ENCODE data around the gene SCARB1.
"Not testable (repeated sequence)": the region's sequence is repeated elsewhere in the genome, so short reads cannot be mapped to it uniquely, and the experiment has no call there.

The SCARB1 gene

DNA sequence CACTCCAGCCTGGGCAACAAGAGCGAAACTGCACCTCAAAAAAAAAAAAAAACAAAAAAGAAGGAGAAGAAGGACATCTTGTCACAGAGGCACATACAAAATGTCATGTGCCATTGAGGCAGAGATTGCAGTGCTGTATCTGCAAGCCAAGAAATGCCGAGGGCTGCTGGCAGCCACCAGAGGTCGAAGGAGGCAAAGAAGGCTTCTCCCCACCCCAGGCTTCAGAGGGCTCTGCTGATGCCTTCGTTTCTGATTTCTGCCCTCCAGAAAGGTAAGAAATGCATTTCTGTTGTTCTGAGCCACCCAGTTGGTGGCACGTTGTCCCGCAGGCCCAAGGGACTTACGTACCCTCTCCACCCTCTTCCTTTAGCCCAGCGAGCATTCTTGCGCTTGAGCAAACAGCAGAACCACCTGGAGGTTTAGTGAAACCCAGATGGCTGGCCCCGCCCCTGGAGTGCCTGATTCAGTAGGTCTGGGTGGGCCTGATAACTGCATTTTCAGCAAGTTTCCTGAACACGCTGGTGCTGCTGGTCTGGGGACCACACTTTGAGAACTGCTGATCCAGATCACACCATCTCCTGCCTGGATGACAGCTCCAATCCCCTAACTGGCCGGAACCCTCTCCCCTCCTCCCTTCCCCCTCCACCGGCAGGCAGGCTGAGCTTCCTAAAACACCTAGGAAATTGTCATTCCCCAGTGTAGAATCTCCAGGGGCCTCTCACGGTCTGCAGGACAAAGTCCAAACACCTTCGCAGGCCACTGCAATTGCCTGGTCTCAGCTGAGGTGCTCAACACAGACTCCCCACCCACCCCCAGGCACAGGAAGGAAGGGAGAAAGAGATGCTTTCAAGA, 21.1 kb upstream of the SCARB1 start:
- no peak for DNase-seq (ENCODE audit: low spot score)

DNA sequence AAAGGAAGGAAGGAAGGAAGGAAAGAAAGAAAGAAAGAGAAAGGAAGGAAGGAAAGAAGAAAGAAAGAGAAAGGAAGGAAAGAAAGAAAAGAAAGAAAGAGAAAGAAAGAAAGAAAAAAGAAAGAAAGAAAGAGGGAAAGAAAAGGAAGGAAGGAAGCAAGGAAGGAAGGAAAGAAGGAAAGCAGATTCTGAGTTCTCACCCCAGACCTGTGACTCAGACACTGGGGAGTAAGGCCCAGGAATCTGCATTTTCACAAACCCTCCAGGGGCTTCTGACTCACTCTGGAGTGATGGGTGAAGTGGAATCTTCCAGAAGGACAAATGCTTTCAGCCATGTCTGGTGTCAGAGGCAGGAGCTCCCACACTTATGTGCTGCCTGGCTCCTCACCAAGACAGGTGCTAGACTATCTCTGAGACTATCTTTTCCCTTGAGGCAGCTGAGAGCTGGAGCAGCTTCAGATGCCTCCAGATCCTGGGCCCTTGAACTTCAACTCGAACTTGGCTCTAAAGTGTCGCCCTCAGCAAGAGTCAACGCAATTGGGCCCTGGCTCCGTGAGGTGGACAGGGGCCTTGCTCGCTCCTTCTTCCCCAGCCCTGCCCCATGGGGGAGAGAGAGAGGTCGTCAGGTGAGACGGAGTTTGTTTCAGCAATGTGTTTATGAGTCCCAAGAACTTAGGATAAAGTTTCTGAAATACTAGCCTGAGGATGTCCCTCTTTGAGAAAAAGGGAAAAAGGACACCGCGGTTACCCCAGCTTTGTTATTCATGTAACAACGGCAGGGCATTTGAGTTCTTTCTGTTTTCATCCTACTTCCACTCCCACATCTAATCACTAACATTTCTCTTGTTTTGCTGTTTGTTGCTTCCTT, 19.8 kb upstream of the SCARB1 start:
- no peak for DNase-seq (ENCODE audit: low spot score)

GRCh38 chr12:124881123-124881522, 17.5 kb upstream of the SCARB1 start:
- no peak for DNase-seq (ENCODE audit: low spot score)

GRCh38 chr12:124880335-124880734, 16.7 kb upstream of the SCARB1 start:
- DNase-seq (ENCODE audit: low spot score): not testable (repeated sequence)

DNA sequence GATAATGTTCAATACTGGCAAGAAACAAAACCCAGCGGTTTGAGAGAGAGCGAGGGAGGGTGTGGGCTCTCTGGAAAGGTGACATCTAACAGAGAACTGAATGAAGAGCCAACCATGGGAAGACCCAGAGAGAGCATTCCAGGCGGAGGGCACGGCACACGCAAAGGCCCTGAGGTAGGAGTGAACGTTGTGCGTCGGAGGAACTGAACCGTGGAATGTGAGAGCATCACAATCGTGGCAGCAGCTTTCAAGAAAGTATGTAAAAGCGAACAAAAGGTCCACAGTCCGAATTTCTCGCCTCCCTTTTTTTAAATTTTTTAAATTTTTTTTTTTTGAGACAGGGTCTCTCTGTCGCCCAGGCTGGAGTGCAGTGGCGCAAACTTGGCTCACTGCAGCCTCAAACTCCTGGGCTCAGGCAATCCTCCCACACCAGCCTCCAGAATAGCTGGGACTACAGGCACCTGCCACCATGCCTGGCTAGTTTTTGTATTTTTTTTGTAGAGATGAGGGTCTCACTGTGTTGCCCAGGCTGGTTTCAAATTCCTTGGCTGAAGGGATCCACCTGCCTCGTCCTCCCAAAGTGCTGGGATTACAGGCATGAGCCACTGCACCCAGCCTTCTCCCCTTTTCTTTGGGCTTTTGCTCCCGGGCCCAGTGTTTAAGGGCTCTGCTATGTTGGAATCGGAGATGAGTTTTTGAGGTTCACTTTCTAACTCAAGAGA, 15.3 kb upstream of the SCARB1 start:
- DNase-seq (ENCODE audit: low spot score): no peak

- no peak for DNase-seq (ENCODE audit: low spot score)
These were observed 13.8 kb upstream of the SCARB1 start for GRCh38 chr12:124877423-124877822.

GRCh38 chr12:124876171-124876570, 12.5 kb upstream of the SCARB1 start:
- DNase-seq (ENCODE audit: low spot score): no peak

- DNase-seq (ENCODE audit: low spot score): no peak
These were observed 12.1 kb upstream of the SCARB1 start for GRCh38 chr12:124875803-124876132.

DNA sequence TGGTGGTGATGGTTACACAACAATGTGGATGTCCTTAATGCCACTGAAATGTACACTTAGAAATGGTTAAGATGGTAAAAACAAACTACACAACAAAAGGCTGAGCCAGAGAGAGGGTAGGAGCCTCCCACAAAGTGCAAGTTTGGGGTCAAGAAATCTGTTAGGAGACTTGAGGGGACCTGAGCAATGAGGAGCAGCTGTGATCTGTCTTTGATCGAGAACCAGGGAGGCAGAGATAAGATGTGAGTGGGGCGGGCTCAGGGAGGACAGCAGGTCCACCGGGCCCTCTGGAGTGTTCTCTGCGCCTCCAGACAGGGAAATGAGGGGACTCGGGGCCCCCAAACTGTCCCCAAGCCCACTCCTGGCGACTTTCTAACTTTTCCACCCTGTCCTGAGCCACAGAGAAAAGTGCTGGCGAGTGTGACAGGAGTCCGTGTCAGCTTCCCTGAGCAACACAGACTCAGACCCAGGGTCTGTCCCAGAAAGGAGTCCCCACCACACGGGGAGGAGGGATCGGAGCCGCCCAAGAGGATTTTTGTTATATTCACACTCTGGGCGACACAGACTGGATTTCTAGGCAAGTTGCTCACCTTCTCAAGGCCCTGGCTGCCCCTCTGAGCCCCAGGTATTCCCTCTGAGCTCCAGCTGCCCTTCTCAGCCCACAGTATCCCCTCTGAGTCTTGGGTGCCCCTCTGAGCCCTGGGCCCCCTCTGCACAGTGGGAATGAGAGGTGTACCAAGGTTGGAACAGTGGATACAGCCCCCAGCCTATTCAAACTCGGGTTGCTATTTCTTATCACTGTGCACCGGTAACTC, 11.5 kb upstream of the SCARB1 start:
- DNase-seq (ENCODE audit: low spot score): no peak

DNA sequence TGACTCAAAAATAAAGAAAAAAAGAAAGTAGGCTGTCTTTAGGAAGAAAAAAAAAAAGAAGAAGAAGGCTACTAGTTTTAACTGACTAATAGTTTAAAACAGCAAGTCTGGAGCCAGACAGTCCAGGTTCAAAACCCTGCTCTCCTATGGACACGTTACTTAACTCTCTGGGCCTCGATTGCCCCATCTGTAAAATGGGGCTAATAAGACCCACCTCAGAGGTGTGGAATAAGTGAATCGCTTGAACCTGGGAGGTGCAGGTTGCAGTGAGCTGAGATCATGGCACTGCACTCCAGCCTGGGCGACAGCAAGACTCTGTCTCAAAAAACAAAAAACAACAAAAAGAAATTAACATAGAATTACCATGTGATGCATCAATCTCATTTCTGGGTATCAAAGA, 10.5 kb upstream of the SCARB1 start:
- no peak for DNase-seq (ENCODE audit: low spot score)

DNA sequence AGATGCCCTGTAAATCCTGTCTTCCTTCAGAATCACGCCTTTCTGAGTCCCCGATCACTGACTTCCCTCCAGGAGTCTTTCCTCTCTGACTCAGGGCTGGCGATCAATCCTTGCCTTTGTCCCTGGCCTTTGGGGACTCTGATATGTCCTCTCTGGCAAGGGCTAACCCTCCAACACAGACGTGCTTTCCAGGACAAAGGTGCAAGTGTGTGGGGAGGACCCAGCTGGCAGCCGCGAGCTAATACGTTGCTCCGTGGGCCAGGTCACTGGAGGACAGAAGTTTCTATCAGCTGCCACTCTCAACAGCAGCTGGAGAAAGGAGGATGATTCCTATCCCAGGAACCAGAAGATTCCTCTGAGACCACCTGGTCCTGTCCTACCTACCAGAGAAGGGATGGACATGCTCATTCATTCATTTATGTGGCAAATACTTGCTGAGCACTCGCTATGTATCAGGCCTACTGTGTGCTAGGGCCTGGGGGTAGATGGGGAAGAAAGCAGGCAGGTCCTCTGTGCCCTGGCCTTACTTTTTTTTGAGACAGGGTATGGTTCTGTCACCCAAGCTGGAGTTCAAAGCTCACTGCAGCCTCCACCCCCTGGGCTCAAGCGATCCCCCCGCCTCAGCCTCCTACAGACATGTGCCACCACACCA, 8.5 kb upstream of the SCARB1 start:
- no peak for DNase-seq (ENCODE audit: low spot score)

GRCh38 chr12:124871297-124871696, 7.6 kb upstream of the SCARB1 start:
- no peak for DNase-seq (ENCODE audit: low spot score)

GRCh38 chr12:124870515-124870914, 6.9 kb upstream of the SCARB1 start:
- no peak for DNase-seq (ENCODE audit: low spot score)

GRCh38 chr12:124869059-124869665, 5.5 kb upstream of the SCARB1 start:
- peak; percentile 52 for DNase-seq (ENCODE audit: low spot score)

- no peak for DNase-seq (ENCODE audit: low spot score)
These were observed 4.8 kb upstream of the SCARB1 start for GRCh38 chr12:124868252-124869058.

GRCh38 chr12:124867401-124867930, 3.8 kb upstream of the SCARB1 start:
- no peak for DNase-seq (ENCODE audit: low spot score)

DNA sequence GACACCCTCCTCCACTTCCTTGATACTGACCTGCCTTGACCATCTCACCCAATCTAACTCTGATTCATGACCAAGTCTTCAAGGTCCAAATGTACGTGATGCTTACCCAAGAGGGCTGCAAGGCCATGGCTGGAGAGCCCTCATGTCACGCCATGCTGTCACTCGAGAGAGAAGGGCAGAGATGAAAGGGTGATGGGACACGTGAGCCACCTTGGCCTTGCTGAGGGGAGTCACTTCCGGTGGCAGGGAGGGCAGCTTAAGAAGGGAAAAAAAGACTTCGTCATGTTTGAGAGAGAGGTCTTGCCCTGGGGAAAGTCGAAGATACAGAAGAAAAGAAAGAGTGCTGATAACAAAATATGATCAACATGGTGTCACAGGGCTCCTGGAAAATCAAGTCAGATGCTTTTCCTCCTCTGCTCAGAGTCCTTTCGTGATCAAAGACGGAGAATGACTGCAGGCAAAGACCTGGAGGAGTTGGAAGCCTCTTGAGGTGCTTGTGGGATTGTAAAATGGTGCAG, 3.3 kb upstream of the SCARB1 start:
- DNase-seq (ENCODE audit: low spot score): no peak

GRCh38 chr12:124866195-124866882, 2.7 kb upstream of the SCARB1 start:
- DNase-seq (ENCODE audit: low spot score): no peak

DNA sequence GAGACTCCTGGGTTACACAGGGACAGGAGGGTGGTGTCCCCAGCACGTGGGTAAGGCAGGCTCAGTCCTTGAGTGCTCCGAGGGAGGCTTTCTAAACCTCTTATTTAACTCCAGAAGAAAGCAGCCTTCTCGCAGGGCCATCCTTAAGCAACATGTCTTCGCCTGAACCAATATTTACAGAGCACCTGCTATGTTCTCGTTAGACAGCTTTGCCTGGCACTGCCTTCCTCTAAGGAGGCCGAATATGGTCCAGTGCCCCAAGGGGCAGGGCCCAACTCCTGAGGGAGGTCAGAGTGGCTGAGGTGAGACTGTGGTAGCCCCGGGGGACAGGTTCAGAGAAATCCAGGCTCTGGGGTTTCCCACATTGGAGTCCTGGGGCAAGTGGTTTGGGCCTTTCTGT, 2.1 kb upstream of the SCARB1 start:
- DNase-seq (ENCODE audit: low spot score): no peak

Measured in iPS-NIHi11 (cell line).